ENCODE results near the gene VGF.
"Not testable (repeated sequence)": the region's sequence is repeated elsewhere in the genome, so short reads cannot be mapped to it uniquely, and the experiment has no call there.

VGF gene

DNA sequence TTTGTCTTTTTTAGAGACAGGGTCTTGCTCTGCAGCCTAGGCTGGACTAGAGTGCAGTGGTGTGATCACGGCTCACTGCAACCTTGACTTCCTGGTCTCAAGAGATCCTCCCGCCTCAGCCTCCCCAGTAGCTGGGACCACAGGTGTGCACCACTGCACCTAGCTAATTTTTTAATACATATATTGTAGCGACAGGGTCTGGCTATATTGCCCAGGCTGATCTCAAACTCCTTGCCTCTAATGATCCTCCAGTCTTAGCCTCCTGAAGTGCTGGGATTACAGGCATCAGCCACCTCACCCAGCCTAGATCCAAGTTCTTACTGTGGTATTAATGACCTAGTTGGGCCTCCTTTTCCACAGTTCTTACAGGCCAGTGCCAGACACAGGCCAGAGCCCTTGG is 50.2 kb downstream of the VGF start:
- DNase-seq (ENCODE audit: low read depth) = no peak

DNA sequence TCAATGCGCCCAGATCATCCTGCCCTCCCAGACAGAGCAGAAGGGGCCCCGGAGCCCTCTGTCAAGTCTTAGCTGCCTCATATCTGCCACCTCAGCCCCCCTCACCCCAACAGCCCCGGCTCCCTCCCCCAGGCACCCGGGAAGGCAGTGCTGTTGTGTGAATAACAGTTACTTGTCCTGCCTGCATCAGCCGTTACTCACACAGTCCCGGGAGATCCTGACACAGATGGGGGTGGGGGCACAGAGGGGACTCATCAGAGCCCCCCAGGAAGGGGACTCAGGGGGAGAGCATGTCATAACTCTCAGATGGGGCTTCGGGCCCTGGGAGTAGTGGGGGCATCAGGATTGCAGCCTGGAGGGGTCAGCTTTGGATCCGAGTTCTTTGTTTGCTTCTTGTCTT is 50.9 kb downstream of the VGF start:
- DNase-seq (ENCODE audit: low read depth) = no peak

DNA sequence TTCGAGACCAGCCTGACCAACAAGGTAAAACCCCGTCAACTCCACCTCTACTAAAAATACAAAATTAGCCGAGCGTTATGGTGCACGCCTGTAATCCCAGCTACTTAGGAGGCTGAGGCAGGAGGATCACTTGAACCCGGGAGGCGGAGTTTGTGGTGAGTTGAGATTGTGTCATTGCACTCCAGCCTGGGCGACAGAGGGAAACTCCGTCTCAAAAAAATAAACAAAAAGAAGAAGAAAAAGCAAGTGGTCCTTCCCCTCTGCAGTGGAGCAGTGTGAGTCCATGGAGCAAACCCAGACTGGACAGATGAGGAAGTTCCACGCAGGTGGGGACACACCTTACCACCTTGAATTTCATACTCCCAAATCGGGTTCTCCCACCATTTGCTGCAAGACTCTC is 51.5 kb downstream of the VGF start:
- no peak for DNase-seq (ENCODE audit: low read depth)

DNA sequence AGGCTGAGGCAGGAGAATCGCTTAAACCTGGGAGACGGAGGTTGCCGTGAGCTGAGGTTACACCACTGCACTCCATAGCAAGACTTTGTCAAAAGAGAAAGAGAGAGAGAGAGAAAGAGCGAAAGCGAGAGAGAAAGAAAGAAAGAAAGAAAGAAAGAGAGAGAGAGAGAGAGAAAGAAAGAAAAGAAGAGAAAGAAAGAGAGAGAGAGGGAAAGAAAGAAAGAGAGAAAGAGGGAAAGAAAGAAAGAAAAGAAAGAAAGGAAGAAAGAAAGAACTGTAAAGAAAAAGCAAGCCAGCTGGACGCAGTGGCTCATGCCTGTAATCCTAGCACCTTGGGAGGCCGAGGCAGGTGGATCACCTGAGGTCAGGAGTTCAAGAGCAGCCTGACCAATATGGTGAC is 52.2 kb downstream of the VGF start:
- not testable (repeated sequence) for DNase-seq (ENCODE audit: low read depth)

Measured in stimulated activated CD4-positive, alpha-beta T cell treated with anti-CD3 and anti-CD28 coated beads, Interleukin-2, amount 100 ng/mL, for 4 hours (primary cell).